Mesendoderm (in vitro differentiated cells): Measurements from ENCODE around the gene CCDC187.

Experiments
- DNase-seq: peaks from one replicate; pipeline ENCODE4 v3.0.0; 2013
- H2AK5ac ChIP-seq: 2 replicates; pipeline ENCODE4 v1.6.1; 2013; ENCODE audit warnings: low read length, inconsistent platforms
- H2BK120ac ChIP-seq: 2 replicates; pipeline ENCODE4 v1.6.1; 2013; ENCODE audit warnings: low read depth, mild to moderate bottlenecking, low read length, moderate library complexity, mixed read lengths
- H2BK15ac ChIP-seq: replicated peaks from 2 replicates; pipeline ENCODE4 v1.6.1; 2013; ENCODE audit warnings: low read depth, mild to moderate bottlenecking, moderate library complexity
- H2BK5ac ChIP-seq: 2 replicates; pipeline ENCODE4 v1.6.1; 2013; ENCODE audit warnings: low read length, inconsistent platforms
- H3K18ac ChIP-seq: 2 replicates; pipeline ENCODE4 v1.6.1; 2013; ENCODE audit warnings: mild to moderate bottlenecking, low read length, mixed read lengths
- H3K23ac ChIP-seq: one replicate; pipeline ENCODE4 v1.6.1; 2013; ENCODE audit warnings: low read length
- H3K27ac ChIP-seq: 2 replicates; pipeline ENCODE4 v1.5.1; 2013; ENCODE audit warnings: low read depth, mild to moderate bottlenecking, inconsistent platforms, low read length, moderate library complexity
- H3K27me3 ChIP-seq: 2 replicates; pipeline ENCODE4 v1.6.1; 2013; ENCODE audit warnings: low read length, control low read depth, mild to moderate bottlenecking, inconsistent platforms; ENCODE audit not compliant: insufficient read depth, poor library complexity
- H3K36me3 ChIP-seq: 2 replicates; pipeline ENCODE4 v1.6.1; 2013; ENCODE audit warnings: low read length, inconsistent platforms; ENCODE audit not compliant: control insufficient read depth, insufficient read depth
- H3K4ac ChIP-seq: one replicate; pipeline ENCODE4 v1.6.1; 2013; ENCODE audit warnings: low read depth, mild to moderate bottlenecking, low read length, moderate library complexity
- H3K4me1 ChIP-seq: 2 replicates; pipeline ENCODE4 v1.6.1; 2013; ENCODE audit warnings: low read depth, low read length, inconsistent platforms; ENCODE audit not compliant: control insufficient read depth
- H3K4me2 ChIP-seq: 2 replicates; pipeline ENCODE4 v1.6.1; 2013; ENCODE audit warnings: low read length
- H3K4me3 ChIP-seq: 2 replicates; pipeline ENCODE4 v1.5.1; 2013; ENCODE audit warnings: mild to moderate bottlenecking, low read length
- H3K56ac ChIP-seq: one replicate; pipeline ENCODE4 v1.6.1; 2013; ENCODE audit warnings: low read length
- H3K79me1 ChIP-seq: 2 replicates; pipeline ENCODE4 v1.6.1; 2013; ENCODE audit warnings: low read length, inconsistent platforms
- H3K79me2 ChIP-seq: 2 replicates; pipeline ENCODE4 v1.6.1; 2013; ENCODE audit warnings: mild to moderate bottlenecking, low read length; ENCODE audit not compliant: control insufficient read depth, insufficient read depth
- H3K9ac ChIP-seq: 2 replicates; pipeline ENCODE4 v1.6.1; 2013; ENCODE audit warnings: low read length, inconsistent platforms
- H4K5ac ChIP-seq: one replicate; pipeline ENCODE4 v1.6.1; 2013; ENCODE audit warnings: low read length
- H4K8ac ChIP-seq: one replicate; pipeline ENCODE4 v1.6.1; 2013; ENCODE audit warnings: low read depth, mild to moderate bottlenecking, control low read depth, low read length, moderate library complexity
- WGBS: extraction: QIAGEN DNeasy Blood & Tissue Kit; methylation state at CpG from one replicate; pipeline ENCODE4 v1.1.7; 2013; ENCODE audit warnings: low lambda C conversion rate, missing lambda C conversion rate; ENCODE audit not compliant: insufficient coverage; ENCODE audit errors: extremely low coverage; 5-methylcytosine and 5-hydroxymethylcytosine counted together

Gene CCDC187

GRCh38 chr9:136201609-136202453 lies 102.1 kb downstream of the CCDC187 start:
- Histone ChIP-seq H3K27me3 (peaks cover 70% of the 10 kb centered on the region), H3K23ac (no peak overlapping the region), H2BK5ac (no peak overlapping the region), H3K4ac (no peak overlapping the region), H3K4me1 (no peaks in the 10 kb centered on the region), H3K79me1 (no peaks in the 10 kb centered on the region), H4K5ac (no peak overlapping the region), H3K79me2 (no peaks in the 10 kb centered on the region), H3K4me3 (no peak overlapping the region), H2AK5ac (no peak overlapping the region), H2BK15ac (no peak overlapping the region), H3K18ac (no peak overlapping the region), H2BK120ac (no peak overlapping the region), H4K8ac (no peak overlapping the region), H3K4me2 (no peak overlapping the region), H3K27ac (no peak overlapping the region), H3K36me3 (no peaks in the 10 kb centered on the region), H3K56ac (no peak overlapping the region), H3K9ac (no peak overlapping the region)
- WGBS: no CpG with 5 or more reads among the region's 85 CpGs
- DNase-seq: no peak

GRCh38 chr9:136201174-136201573 lies 102.7 kb downstream of the CCDC187 start:
- Histone ChIP-seq H3K23ac (no peak overlapping the region), H3K36me3 (no peaks in the 10 kb centered on the region), H3K4me3 (no peak overlapping the region), H3K4me1 (no peaks in the 10 kb centered on the region), H3K4ac (no peak overlapping the region), H2AK5ac (no peak overlapping the region), H3K27me3 (peaks cover 77% of the 10 kb centered on the region), H3K79me2 (no peaks in the 10 kb centered on the region), H3K56ac (no peak overlapping the region), H2BK15ac (no peak overlapping the region), H4K5ac (no peak overlapping the region), H3K9ac (no peak overlapping the region), H3K79me1 (no peaks in the 10 kb centered on the region), H3K18ac (no peak overlapping the region), H3K27ac (no peak overlapping the region), H2BK120ac (no peak overlapping the region), H2BK5ac (no peak overlapping the region), H3K4me2 (no peak overlapping the region), H4K8ac (no peak overlapping the region)
- WGBS: no CpG with 5 or more reads among the region's 13 CpGs
- DNase-seq: no peak

GRCh38 chr9:136200424-136200823 lies 103.5 kb downstream of the CCDC187 start:
- DNase-seq: no peak
- Histone ChIP-seq H3K23ac (no peak overlapping the region), H3K56ac (no peak overlapping the region), H3K27ac (no peak overlapping the region), H3K4me1 (no peaks in the 10 kb centered on the region), H2BK5ac (no peak overlapping the region), H2BK120ac (no peak overlapping the region), H3K4ac (no peak overlapping the region), H3K36me3 (no peaks in the 10 kb centered on the region), H4K8ac (no peak overlapping the region), H3K27me3 (peaks cover 83% of the 10 kb centered on the region), H3K4me3 (no peak overlapping the region), H3K18ac (no peak overlapping the region), H3K9ac (no peak overlapping the region), H3K4me2 (no peak overlapping the region), H4K5ac (no peak overlapping the region), H3K79me1 (no peaks in the 10 kb centered on the region), H2AK5ac (no peak overlapping the region), H3K79me2 (no peaks in the 10 kb centered on the region), H2BK15ac (no peak overlapping the region)
- no CpG with 5 or more reads among the region's 19 CpGs for WGBS
